Hypothalamus (tissue), 51 donors: Measurements from ENCODE around the gene EPHA6.

Experiments
- DNase-seq, 51 donors: peaks; one replicate each; lab custom pipeline; 2025; lab: John Stamatoyannopoulos, UW

The EPHA6 gene

GRCh38 chr3:97684490-97684889 is 870.1 kb downstream of the EPHA6 start:
- no peak for DNase-seq

- DNase-seq, result no peak
Observed at GRCh38 chr3:97686258-97686657, 871.9 kb downstream of the EPHA6 start.

DNA sequence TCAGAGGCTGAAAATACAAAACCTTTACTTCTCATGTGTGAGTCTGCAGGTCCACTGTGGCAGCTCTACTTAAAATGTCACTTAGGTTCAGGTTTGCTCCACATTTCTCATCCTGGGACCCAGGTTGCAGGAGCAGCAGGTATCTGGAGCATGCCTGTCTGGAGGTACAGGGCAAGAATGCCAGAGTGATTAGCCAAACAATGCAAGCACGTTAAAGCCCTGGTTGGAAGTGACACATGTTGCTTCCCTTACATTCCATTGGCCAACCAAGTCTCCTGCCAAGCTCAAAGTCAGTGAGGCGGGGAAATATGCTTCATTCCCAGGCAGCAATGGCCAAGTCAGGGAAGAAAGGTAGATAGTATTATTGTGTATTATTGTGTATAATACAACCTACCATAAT is 873.3 kb downstream of the EPHA6 start:
- DNase-seq, result no peak

DNA sequence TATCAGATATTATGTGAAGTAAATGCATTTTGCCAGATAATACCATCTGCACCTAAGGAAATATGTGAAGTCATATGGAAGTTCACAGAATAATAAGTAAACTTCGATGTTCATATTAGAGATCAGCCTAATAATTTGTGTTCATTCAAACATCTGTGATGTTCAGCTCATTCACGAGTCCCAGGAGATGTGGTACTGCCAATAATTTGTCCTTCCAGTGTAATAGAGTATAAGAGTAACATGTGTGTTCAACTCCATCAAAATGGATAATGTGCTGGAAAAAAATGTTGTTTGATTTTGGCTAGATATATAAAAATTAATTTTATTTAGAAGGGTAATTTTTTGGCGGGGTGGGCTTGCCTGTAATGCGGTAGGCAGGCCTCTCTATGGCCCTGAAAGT is 874.7 kb downstream of the EPHA6 start:
- DNase-seq, result no peak

- no peak for DNase-seq
Observed at GRCh38 chr3:97689962-97690361, 875.6 kb downstream of the EPHA6 start.

DNA sequence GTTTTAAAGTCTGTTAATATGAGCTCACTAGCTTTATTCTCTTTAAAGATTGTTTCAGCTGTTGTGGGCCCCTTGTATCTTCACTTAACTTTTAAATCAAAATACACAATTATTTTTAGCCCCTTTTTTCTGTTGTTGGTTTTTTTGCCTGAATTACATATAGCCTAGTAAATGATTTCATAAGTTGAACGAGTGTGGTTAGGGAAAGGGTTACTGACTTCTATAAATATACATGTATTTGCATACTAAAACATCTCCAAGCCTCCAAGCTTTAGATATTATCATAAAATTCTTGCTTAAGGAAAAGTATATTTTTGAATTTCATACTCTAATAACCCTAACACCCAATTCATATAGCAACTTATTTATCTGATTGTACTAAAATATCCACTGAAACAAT is 877.0 kb downstream of the EPHA6 start:
- no peak for DNase-seq

DNA sequence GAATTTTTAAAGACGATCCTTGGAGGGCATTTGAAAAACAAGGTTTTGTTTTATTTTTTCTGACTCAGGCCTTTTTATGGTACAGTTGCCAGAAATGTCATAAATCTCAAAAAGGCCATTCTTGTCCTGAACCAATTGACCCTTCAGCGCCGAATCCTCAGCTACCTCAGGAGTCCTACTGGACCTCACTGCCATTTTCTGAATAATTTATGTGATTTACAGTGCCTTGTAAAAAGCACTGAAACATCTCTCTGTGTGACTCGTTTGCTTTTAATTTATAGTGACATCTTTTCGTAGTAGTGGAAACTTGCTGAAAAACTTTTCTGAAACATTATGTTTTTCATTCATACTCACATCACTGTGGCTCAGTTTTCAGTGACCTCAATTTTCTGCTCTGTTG is 878.0 kb downstream of the EPHA6 start:
- no peak for DNase-seq

GRCh38 chr3:97692831-97693230 is 878.4 kb downstream of the EPHA6 start:
- no peak for DNase-seq

DNA sequence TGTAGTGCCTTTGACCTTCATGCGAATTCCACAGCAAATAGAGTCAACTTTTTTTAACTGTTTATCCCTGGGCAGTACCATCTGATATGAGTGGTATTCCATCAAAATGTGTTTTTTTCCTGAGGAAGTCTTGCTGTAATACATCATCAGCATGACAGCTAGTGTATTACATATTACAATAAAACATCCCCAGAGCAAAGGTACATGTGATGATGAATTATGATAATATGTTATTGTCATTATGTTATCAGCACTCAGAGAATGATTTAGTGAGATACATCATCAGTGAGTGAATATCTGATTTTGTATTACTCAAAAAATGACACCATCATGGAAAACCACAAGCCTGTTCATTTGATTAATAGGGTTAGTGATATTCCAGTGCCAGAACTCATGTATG is 880.5 kb downstream of the EPHA6 start:
- DNase-seq, result no peak

DNA sequence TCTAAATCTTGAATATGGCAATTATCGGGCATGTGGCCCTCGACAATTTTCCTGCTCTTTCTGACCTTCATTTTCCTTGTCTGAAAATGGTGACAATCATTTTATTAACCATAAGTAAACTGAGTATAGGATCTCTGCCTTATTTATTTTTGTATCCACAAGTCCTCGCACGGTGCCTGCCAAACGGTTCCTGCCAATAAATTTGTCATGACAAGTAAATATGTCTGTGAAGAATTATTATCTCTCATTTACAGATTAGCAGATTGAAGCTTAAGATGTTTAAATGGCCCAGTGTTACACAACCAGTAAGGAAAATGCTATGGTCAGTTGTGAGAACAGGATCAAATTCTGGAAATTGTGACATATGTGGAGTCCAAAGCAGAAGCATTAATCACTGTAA is 884.3 kb downstream of the EPHA6 start:
- no peak for DNase-seq

DNA sequence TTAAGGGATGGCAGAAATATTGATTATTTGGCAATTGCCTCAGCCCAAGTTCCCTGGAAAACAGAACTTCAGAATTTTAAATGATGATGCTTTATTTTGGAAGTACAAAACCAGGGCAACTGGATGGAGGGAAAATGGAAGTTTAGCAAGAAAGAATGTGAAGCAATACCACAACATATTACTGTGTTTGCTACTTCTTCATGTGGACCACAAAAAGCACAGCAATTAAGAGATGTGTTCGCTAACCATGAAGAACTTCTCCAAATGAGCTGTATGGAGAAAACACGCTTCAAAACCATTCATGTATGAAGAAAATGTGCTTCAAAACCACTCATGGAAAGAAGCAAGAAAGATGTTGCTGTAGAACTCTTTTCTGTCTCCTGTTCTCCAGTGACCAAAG is 885.5 kb downstream of the EPHA6 start:
- no peak for DNase-seq

GRCh38 chr3:97705764-97706163 is 891.4 kb downstream of the EPHA6 start:
- peak in 1 of 51 donors; percentile 0 for DNase-seq

DNA sequence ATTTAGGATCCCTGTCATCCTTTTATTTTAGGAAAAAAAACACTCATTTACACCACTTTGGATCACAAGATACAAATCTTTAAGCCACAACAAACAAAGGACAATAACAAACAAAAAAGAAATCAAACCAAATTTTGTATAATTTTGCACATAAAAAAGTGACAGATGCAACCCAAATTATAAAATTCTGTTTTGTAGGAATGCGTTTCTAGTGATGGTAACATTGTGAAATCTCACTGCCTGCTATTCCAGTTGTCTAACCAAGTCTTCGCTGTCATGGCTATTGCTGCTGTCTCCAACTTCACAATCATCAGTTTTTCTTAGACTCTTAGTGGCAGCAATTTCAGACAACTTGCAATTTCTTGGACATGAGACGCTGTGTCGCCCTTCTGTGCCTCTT is 891.8 kb downstream of the EPHA6 start:
- no peak for DNase-seq

- no peak for DNase-seq
Observed at GRCh38 chr3:97711654-97712053, 897.3 kb downstream of the EPHA6 start.

DNA sequence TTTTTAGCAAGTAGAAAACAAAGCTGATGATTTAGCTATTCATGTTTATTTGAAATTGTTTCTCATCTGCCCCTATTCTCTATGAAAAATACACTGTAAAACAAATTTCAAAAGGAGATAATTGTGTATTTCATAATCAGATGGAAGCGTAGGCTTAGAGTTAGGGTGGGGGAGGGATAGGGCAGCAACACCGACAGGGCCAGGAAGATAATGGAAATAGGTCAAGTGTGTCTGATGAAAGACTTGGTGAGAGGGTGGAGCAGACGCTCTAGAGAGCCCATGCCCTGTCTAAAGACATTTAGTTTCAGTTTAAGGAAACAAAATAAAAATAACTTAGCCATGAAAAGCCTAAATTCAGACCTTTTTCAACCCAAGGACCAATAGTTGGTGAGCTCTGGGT is 898.5 kb downstream of the EPHA6 start:
- no peak for DNase-seq

GRCh38 chr3:97713634-97714033 is 899.2 kb downstream of the EPHA6 start:
- no peak for DNase-seq

DNA sequence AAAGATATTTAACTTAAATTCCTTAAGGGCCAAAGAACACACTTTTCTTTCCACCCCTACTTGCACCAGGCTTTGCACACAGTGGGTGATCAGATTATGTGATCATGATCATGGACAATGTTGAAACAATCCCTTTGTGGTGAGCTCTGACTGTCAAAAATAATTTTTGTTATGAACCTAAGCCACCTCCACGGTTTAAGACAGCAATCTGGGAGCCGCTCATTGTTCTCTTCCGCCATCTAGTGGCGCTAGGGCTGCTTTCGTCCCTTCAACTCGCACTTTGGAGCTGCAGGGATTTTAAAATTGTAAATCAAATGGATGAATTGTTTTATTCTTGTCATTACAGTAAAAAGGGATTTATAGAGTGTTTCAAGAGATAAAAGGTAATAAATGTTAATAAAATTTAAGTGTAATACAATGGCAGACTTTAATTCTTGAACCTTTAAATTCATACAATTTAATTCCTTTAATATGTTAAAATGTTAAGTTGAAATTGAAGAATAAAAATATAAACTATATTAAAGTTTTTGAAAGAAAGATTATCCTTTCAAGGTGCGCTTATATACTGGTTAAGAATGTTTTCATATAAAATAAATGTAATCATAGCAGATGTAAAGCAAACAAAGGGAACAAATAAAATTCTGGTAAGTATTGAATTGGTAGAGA is 904.9 kb downstream of the EPHA6 start:
- DNase-seq, result peak in 35 of 51 donors; percentile 0 to 69 (median 22)

GRCh38 chr3:97720417-97720816 is 906.0 kb downstream of the EPHA6 start:
- DNase-seq, result no peak

DNA sequence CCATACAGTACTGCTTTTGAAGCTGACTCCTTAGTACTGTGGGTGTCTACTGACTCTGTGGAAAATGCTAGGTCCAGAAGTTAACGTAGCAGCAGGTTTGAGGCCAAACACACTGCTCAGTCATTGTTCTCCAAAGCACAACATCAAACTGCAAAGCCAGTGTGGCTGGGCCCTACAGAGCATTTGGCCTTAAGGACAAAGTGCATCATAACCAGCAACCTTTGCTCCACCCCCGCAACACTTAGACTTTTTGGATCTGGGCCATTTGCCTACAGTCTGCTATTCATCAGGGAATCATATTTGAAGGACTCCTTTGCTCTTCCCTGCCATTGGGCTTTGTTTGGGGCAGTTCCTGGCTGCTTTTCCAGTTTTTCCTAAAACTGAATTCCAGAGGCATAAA is 907.1 kb downstream of the EPHA6 start:
- no peak for DNase-seq

DNA sequence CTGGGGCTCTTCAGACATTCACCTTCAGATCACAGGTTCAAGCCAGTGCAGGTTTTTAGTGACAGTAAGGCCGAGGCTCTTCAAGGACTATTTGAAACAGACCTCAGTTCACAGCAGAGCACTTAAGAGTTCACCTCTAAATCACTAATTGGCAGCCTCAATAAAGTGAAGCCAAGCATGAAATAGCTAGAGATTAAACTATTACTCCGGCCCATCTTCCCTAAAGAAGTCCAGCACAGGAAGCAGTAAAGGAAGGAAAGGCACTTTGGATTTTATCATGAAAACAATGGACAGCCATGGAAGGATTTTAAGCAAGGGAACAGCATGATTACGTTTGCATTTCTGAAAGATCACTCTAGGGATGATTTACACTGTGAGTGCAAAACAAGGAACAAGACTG is 922.5 kb downstream of the EPHA6 start:
- peak in 1 of 51 donors; percentile 2 for DNase-seq

DNA sequence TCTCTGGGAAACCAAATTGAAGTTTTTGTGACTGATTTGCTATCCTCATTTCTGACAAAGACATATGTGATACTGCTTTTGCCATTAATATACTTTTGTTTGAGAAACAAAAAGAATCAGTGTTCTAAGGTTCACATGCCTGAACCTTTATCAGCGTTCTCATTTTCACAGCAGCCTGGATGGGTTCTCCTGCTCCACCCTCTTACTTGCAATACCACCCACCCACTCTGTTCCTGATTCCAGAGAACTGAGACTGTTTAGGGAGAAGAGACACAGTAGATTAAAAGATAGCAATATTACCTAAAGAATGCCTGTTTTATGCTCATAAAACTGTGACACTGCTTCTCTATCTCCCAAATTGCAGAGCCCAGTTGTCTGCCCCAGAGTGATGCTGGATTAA is 924.4 kb downstream of the EPHA6 start:
- DNase-seq, result peak in 1 of 51 donors; percentile 10

GRCh38 chr3:97742036-97742435 is 927.6 kb downstream of the EPHA6 start:
- DNase-seq, result no peak

- DNase-seq, result no peak
Observed at GRCh38 chr3:97744289-97744688, 929.9 kb downstream of the EPHA6 start.
